ENCODE data around the gene ARHGAP45. TPM values are rescaled to one million over a fixed set of nuclear protein-coding genes. Genes with fewer than 3 reads are reported as not detected.

ARHGAP45 gene
- total and polyA plus RNA-seq, 9 of the 15 experiments (the other 6 are each of a cell fraction or from before 2014, with no cell fraction given): 0.08 to 22.1 (median 4.2) TPM

DNA sequence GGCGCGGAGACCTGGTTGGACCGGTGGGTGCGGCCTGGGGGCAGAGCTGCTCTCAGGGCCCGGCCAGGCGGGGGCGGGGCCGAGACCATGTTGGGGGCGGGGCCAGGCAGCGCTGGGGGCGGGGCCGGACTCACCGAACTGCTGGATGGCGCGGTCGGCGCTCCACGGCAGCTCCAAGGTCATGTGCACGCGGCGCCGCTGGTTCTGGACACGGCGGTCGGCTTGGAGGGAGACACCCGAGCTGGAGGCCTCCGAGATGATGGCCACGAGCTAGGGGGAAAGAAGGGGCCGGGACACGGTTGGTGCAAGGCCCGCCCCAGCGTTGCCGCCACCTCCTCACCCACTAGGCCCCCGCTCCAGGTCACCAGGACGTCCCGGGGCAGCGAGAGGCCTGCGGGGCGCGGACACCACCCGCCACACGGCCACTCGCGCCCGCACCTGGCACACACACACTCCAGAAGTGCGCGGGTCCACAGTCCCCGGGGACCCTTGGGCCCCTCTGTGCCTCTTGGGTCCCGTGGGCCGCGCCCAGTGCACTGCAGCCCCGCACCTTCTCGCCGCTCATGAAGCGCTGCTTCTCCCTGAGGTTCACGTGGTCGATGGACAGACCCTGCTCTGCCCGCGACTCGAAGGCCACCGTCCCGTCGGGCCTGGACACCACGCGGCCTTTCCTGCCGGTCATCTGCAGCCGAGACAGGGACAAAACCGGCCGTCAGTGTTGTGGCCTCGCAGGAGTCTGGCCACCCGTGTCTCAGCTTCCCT, 45.5 kb downstream of the ARHGAP45 start (continued):
- TF ChIP-seq MAFG (tag; conservative IDR thresholded peaks at IDR 0.05) (no peak), ZNF311 (CRISPR knock-in tag; IDR thresholded peaks at IDR 0.05) (no peak), NR2C2 (CRISPR knock-in tag; IDR thresholded peaks at IDR 0.05) (peak; percentile 51; the same call in 1 of the 2 replicates), NR2C2 (tag; IDR thresholded peaks at IDR 0.05) (no peak), GATA2 (CRISPR knock-in tag; IDR thresholded peaks at IDR 0.05) (no peak), HOXB6 (CRISPR knock-in tag; IDR thresholded peaks at IDR 0.05; ENCODE audit: borderline replicate concordance) (no peak), SIN3A (IDR thresholded peaks at IDR 0.05; ENCODE audit: borderline replicate concordance in 2 of 2, control insufficient read depth in 1 of 2, low read depth in 2 of 2, low read length in 2 of 2) (peak in 1 of 2 experiments; percentile 57; a peak in 1 of 4 replicates), SP2 (IDR thresholded peaks at IDR 0.05; ENCODE audit: extremely low read depth, low read depth, low read length, poor library complexity, severe bottlenecking) (peak; percentile 4), NFATC3 (IDR thresholded peaks at IDR 0.05) (no peak), MTF1 (CRISPR knock-in tag; IDR thresholded peaks at IDR 0.05; ENCODE audit: borderline replicate concordance) (no peak), RBM25 (IDR thresholded peaks at IDR 0.05; ENCODE audit: low read depth, low read length, severe bottlenecking) (no peak), RBM22 (IDR thresholded peaks at IDR 0.05; ENCODE audit: low read depth, low read length, poor library complexity, severe bottlenecking) (peak; percentile 77), ESRRA (IDR thresholded peaks at IDR 0.05; ENCODE audit: borderline replicate concordance, low read depth) (peak; percentile 88), CC2D1A (IDR thresholded peaks at IDR 0.05) (no peak), MCM7 (IDR thresholded peaks at IDR 0.05) (no peak), FIP1L1 (IDR thresholded peaks at IDR 0.05; ENCODE audit: low read depth, low read length, poor library complexity, severe bottlenecking) (peak; percentile 12), E2F3 (CRISPR knock-in tag; IDR thresholded peaks at IDR 0.05) (no peak), CEBPG (CRISPR knock-in tag; IDR thresholded peaks at IDR 0.05) (no peak), CEBPG (tag; conservative IDR thresholded peaks at IDR 0.05 in 1 of 2, IDR thresholded peaks at IDR 0.05 in 1 of 2) (no peak), HMG20A (CRISPR knock-in tag; conservative IDR thresholded peaks at IDR 0.05) (no peak)
- TF ChIP-seq, protein P1, sequence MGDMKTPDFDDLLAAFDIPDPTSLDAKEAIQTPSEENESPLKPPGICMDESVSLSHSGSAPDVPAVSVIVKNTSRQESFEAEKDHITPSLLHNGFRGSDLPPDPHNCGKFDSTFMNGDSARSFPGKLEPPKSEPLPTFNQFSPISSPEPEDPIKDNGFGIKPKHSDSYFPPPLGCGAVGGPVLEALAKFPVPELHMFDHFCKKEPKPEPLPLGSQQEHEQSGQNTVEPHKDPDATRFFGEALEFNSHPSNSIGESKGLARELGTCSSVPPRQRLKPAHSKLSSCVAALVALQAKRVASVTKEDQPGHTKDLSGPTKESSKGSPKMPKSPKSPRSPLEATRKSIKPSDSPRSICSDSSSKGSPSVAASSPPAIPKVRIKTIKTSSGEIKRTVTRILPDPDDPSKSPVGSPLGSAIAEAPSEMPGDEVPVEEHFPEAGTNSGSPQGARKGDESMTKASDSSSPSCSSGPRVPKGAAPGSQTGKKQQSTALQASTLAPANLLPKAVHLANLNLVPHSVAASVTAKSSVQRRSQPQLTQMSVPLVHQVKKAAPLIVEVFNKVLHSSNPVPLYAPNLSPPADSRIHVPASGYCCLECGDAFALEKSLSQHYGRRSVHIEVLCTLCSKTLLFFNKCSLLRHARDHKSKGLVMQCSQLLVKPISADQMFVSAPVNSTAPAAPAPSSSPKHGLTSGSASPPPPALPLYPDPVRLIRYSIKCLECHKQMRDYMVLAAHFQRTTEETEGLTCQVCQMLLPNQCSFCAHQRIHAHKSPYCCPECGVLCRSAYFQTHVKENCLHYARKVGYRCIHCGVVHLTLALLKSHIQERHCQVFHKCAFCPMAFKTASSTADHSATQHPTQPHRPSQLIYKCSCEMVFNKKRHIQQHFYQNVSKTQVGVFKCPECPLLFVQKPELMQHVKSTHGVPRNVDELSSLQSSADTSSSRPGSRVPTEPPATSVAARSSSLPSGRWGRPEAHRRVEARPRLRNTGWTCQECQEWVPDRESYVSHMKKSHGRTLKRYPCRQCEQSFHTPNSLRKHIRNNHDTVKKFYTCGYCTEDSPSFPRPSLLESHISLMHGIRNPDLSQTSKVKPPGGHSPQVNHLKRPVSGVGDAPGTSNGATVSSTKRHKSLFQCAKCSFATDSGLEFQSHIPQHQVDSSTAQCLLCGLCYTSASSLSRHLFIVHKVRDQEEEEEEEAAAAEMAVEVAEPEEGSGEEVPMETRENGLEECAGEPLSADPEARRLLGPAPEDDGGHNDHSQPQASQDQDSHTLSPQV (IDR thresholded peaks at IDR 0.05): peak; percentile 89
- TF ChIP-seq, protein P2, sequence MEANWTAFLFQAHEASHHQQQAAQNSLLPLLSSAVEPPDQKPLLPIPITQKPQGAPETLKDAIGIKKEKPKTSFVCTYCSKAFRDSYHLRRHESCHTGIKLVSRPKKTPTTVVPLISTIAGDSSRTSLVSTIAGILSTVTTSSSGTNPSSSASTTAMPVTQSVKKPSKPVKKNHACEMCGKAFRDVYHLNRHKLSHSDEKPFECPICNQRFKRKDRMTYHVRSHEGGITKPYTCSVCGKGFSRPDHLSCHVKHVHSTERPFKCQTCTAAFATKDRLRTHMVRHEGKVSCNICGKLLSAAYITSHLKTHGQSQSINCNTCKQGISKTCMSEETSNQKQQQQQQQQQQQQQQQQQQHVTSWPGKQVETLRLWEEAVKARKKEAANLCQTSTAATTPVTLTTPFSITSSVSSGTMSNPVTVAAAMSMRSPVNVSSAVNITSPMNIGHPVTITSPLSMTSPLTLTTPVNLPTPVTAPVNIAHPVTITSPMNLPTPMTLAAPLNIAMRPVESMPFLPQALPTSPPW (CRISPR knock-in tag; IDR thresholded peaks at IDR 0.05): peak; percentile 56
- TF ChIP-seq, protein P3, sequence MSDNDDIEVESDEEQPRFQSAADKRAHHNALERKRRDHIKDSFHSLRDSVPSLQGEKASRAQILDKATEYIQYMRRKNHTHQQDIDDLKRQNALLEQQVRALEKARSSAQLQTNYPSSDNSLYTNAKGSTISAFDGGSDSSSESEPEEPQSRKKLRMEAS (CRISPR knock-in tag; IDR thresholded peaks at IDR 0.05): peak; percentile 68
